ENCODE data around the gene CDK5RAP2.

Gene CDK5RAP2

GRCh38 chr9:120350596-120350995 is 229.4 kb downstream of the CDK5RAP2 start:
- Histone ChIP-seq H3K4me1 (ENCODE audit: insufficient read depth, low read length, poor library complexity, severe bottlenecking) (peaks cover under 1% of the 10 kb centered on the region), H3K36me3 (ENCODE audit: insufficient read depth, low read length) (no peaks in the 10 kb centered on the region), H2AFZ (ENCODE audit: low read length) (no peak overlapping the region), H3K4me3 (ENCODE audit: low read length, poor library complexity, severe bottlenecking) (no peak overlapping the region), H3K9me2 (replicated peaks; ENCODE audit: low read depth, low read length) (no peaks in the 10 kb centered on the region), H3K9me3 (ENCODE audit: insufficient read depth, low read depth, low read length) (no peaks in the 10 kb centered on the region), H4K20me1 (ENCODE audit: insufficient read depth, low read length, poor library complexity, severe bottlenecking) (no peaks in the 10 kb centered on the region), H3K9ac (ENCODE audit: low read depth, low read length, poor library complexity, severe bottlenecking) (no peak overlapping the region), H3K79me2 (ENCODE audit: insufficient read depth, low read length) (no peaks in the 10 kb centered on the region), H3K4me2 (ENCODE audit: low read depth, low read length, poor library complexity, severe bottlenecking) (no peak overlapping the region), H3K27me3 (ENCODE audit: insufficient read depth, low read length, poor library complexity, severe bottlenecking) (no peaks in the 10 kb centered on the region), H3F3A (ENCODE audit: low read depth) (no peaks in the 10 kb centered on the region)
- TF ChIP-seq, protein P1, sequence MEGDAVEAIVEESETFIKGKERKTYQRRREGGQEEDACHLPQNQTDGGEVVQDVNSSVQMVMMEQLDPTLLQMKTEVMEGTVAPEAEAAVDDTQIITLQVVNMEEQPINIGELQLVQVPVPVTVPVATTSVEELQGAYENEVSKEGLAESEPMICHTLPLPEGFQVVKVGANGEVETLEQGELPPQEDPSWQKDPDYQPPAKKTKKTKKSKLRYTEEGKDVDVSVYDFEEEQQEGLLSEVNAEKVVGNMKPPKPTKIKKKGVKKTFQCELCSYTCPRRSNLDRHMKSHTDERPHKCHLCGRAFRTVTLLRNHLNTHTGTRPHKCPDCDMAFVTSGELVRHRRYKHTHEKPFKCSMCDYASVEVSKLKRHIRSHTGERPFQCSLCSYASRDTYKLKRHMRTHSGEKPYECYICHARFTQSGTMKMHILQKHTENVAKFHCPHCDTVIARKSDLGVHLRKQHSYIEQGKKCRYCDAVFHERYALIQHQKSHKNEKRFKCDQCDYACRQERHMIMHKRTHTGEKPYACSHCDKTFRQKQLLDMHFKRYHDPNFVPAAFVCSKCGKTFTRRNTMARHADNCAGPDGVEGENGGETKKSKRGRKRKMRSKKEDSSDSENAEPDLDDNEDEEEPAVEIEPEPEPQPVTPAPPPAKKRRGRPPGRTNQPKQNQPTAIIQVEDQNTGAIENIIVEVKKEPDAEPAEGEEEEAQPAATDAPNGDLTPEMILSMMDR (conservative IDR thresholded peaks at IDR 0.05; ENCODE audit: low read length), result no peak
- TF ChIP-seq EZH2phosphoT487 (IDR thresholded peaks at IDR 0.05; ENCODE audit: borderline replicate concordance), result no peak

GRCh38 chr9:120348951-120349429 is 231.0 kb downstream of the CDK5RAP2 start:
- Histone ChIP-seq H3K27me3 (ENCODE audit: insufficient read depth, low read length, poor library complexity, severe bottlenecking) (no peaks in the 10 kb centered on the region), H4K20me1 (ENCODE audit: insufficient read depth, low read length, poor library complexity, severe bottlenecking) (no peaks in the 10 kb centered on the region), H3K9me2 (replicated peaks; ENCODE audit: low read depth, low read length) (no peaks in the 10 kb centered on the region), H3F3A (ENCODE audit: low read depth) (no peaks in the 10 kb centered on the region), H3K4me2 (ENCODE audit: low read depth, low read length, poor library complexity, severe bottlenecking) (no peak overlapping the region), H2AFZ (ENCODE audit: low read length) (no peak overlapping the region), H3K36me3 (ENCODE audit: insufficient read depth, low read length) (no peaks in the 10 kb centered on the region), H3K9me3 (ENCODE audit: insufficient read depth, low read depth, low read length) (no peaks in the 10 kb centered on the region), H3K9ac (ENCODE audit: low read depth, low read length, poor library complexity, severe bottlenecking) (no peak overlapping the region), H3K4me3 (ENCODE audit: low read length, poor library complexity, severe bottlenecking) (no peak overlapping the region), H3K79me2 (ENCODE audit: insufficient read depth, low read length) (no peaks in the 10 kb centered on the region), H3K4me1 (ENCODE audit: insufficient read depth, low read length, poor library complexity, severe bottlenecking) (peaks cover 5% of the 10 kb centered on the region)
- TF ChIP-seq, protein P1 (conservative IDR thresholded peaks at IDR 0.05; ENCODE audit: low read length), result peak; percentile 78
- TF ChIP-seq EZH2phosphoT487 (IDR thresholded peaks at IDR 0.05; ENCODE audit: borderline replicate concordance), result no peak

DNA sequence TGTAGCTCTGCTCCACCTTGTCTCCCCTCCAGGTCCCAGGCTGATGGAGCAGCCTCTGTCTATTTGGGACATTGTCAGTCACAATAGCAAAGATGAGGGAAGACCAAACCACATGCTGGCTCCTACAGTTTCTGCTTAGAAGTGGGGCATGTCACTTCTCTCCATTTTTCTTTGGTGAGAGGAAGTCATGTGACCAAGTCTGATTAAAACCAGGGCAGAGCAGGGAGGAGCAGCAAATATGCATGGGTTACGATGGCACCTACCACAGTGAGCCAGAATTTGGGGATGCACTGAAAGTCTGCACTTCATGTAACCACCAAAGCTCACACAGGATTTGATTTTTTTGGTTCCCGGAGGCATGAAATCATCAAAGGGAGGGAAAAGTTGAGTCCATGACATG is 234.6 kb downstream of the CDK5RAP2 start:
- no peaks in the 10 kb centered on the region for H3K36me3 ChIP-seq (ENCODE audit: insufficient read depth, low read length)
- H3K27me3 ChIP-seq (ENCODE audit: insufficient read depth, low read length, poor library complexity, severe bottlenecking), result no peaks in the 10 kb centered on the region
- no peaks in the 10 kb centered on the region for H3K9me3 ChIP-seq (ENCODE audit: insufficient read depth, low read depth, low read length)
- no peaks in the 10 kb centered on the region for H3K9me2 ChIP-seq (replicated peaks; ENCODE audit: low read depth, low read length)
- H3K4me3 ChIP-seq (ENCODE audit: low read length, poor library complexity, severe bottlenecking), result no peak overlapping the region
- no peak overlapping the region for H3K4me2 ChIP-seq (ENCODE audit: low read depth, low read length, poor library complexity, severe bottlenecking)
- H3F3A ChIP-seq (ENCODE audit: low read depth), result no peaks in the 10 kb centered on the region
- no peak overlapping the region for H3K9ac ChIP-seq (ENCODE audit: low read depth, low read length, poor library complexity, severe bottlenecking)
- TF ChIP-seq EZH2phosphoT487 (IDR thresholded peaks at IDR 0.05; ENCODE audit: borderline replicate concordance), result no peak
- TF ChIP-seq, protein P1 (conservative IDR thresholded peaks at IDR 0.05; ENCODE audit: low read length), result no peak
- peak overlapping the region; percentile 90 for H2AFZ ChIP-seq (ENCODE audit: low read length)
- no peaks in the 10 kb centered on the region for H3K79me2 ChIP-seq (ENCODE audit: insufficient read depth, low read length)
- H3K4me1 ChIP-seq (ENCODE audit: insufficient read depth, low read length, poor library complexity, severe bottlenecking), result peaks cover 5% of the 10 kb centered on the region
- H4K20me1 ChIP-seq (ENCODE audit: insufficient read depth, low read length, poor library complexity, severe bottlenecking), result no peaks in the 10 kb centered on the region
